Measurements from ENCODE around the gene GNGT1.

DNA sequence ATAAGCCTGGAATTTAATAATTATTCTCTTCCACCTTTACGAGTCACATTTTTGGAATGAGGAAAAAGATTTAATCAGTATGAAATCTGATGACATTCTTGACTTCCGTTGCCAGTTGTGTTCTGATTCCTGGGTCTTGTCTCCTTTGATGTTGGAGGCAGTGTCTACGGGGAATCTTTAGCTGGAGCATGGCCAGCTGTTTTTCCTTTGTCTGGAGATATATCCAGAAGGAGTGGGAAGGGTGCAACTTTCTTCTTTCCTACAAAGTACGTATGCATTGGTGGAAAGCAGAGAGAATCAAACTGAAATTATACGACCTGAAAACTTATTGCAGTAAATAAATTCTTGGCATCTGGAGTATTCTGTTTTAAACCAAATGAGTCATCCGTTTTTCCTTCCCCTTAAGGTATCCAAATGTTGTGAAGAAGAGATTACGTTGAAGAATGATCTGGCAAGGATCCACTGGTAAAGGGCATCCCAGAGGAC lies 8.3 kb downstream of the GNGT1 start:
- no peak for TF ChIP-seq CTCF (IDR thresholded peaks at IDR 0.05)
- no peak for TF ChIP-seq POLR2A (IDR thresholded peaks at IDR 0.05)

Measured in adrenal gland (tissue), 5 donors.